Esophagus muscularis mucosa (tissue), 3 donors: ENCODE data around the gene GPC5.

Source experiments
- CTCF ChIP-seq, 3 experiments: fragments of 200-600 bp in 2 of 3; fragments of 450-650 bp in 1 of 3; sonication (generic) in 2 of 3; IDR thresholded peaks; one replicate each; pipeline ENCODE4 v1.5.1; 2017 to 2019; ENCODE audit warnings: antibody characterized with exemption in 3 of 3, mild to moderate bottlenecking in 2 of 3, moderate library complexity in 1 of 3
- POLR2AphosphoS5 ChIP-seq, 2 donors: sonication (generic); formaldehyde crosslinking; IDR thresholded peaks; one replicate each; pipeline ENCODE4 v1.6.1; 2017; ENCODE audit warnings: antibody characterized with exemption in 2 of 2

GRCh38 chr13:91965511-91965910 lies 567.1 kb downstream of the GPC5 start:
- no peak for TF ChIP-seq CTCF (IDR thresholded peaks at IDR 0.05)
- no peak for TF ChIP-seq POLR2AphosphoS5 (IDR thresholded peaks at IDR 0.05)
